ENCODE results near the gene RHO.

The RHO gene

GRCh38 chr3:129554356-129555152, 26.1 kb downstream of the RHO start:
- H3K4me3 ChIP-seq (ENCODE audit: low read depth in 1 of 2, low read length in 2 of 2), result no peak overlapping the region
- no peaks in the 10 kb centered on the region for H3K27me3 ChIP-seq (ENCODE audit: insufficient read depth, low read length, poor library complexity)
- no peaks in the 10 kb centered on the region for H3K79me2 ChIP-seq (ENCODE audit: insufficient read depth, low read length)
- H3K4me2 ChIP-seq (ENCODE audit: insufficient read depth, low read length), result no peak overlapping the region
- TF ChIP-seq EZH2 (IDR thresholded peaks at IDR 0.05; ENCODE audit: borderline replicate concordance, low read depth, low read length, severe bottlenecking), result no peak
- no peak for TF ChIP-seq CTCF (IDR thresholded peaks at IDR 0.05; ENCODE audit: borderline replicate concordance, extremely low read depth, low read length, poor library complexity, severe bottlenecking)
- no peak for DNase-seq
- peaks cover 5% of the 10 kb centered on the region; the same call in 1 of the 2 replicates for H4K20me1 ChIP-seq (ENCODE audit: insufficient read depth, low read length)
- H3K27ac ChIP-seq (ENCODE audit: low read length), result no peak overlapping the region
- H3K4me1 ChIP-seq (ENCODE audit: insufficient read depth, low read length), result no peaks in the 10 kb centered on the region
- H3K36me3 ChIP-seq (ENCODE audit: insufficient read depth, low read length), result peaks cover 48% of the 10 kb centered on the region
- no peak overlapping the region for H3K9ac ChIP-seq (ENCODE audit: low read depth, low read length)
- 0 out of 3 replicates have a peak, but pooled peaks have one; percentile 20 for ATAC-seq (ENCODE audit: insufficient read depth, low read depth)
- H3K9me3 ChIP-seq (ENCODE audit: insufficient read depth, low read length, severe bottlenecking), result no peaks in the 10 kb centered on the region
- H2AFZ ChIP-seq (ENCODE audit: low read depth, low read length), result no peak overlapping the region

GRCh38 chr3:129555153-129555550, 26.7 kb downstream of the RHO start:
- Histone ChIP-seq H3K9me3 (ENCODE audit: insufficient read depth, low read length, severe bottlenecking) (no peaks in the 10 kb centered on the region), H3K4me2 (ENCODE audit: insufficient read depth, low read length) (no peak overlapping the region), H3K27me3 (ENCODE audit: insufficient read depth, low read length, poor library complexity) (no peaks in the 10 kb centered on the region), H3K79me2 (ENCODE audit: insufficient read depth, low read length) (no peaks in the 10 kb centered on the region), H3K36me3 (ENCODE audit: insufficient read depth, low read length) (peaks cover 54% of the 10 kb centered on the region), H3K9ac (ENCODE audit: low read depth, low read length) (no peak overlapping the region), H3K27ac (ENCODE audit: low read length) (no peak overlapping the region), H4K20me1 (ENCODE audit: insufficient read depth, low read length) (peaks cover 5% of the 10 kb centered on the region), H3K4me1 (ENCODE audit: insufficient read depth, low read length) (no peaks in the 10 kb centered on the region), H3K4me3 (ENCODE audit: low read depth in 1 of 2, low read length in 2 of 2) (no peak overlapping the region), H2AFZ (ENCODE audit: low read depth, low read length) (no peak overlapping the region)
- DNase-seq (no peak), ATAC-seq (ENCODE audit: insufficient read depth, low read depth) (no peak)
- TF ChIP-seq EZH2 (IDR thresholded peaks at IDR 0.05; ENCODE audit: borderline replicate concordance, low read depth, low read length, severe bottlenecking), result no peak
- no peak for TF ChIP-seq CTCF (IDR thresholded peaks at IDR 0.05; ENCODE audit: borderline replicate concordance, extremely low read depth, low read length, poor library complexity, severe bottlenecking)

GRCh38 chr3:129555616-129556357, 27.3 kb downstream of the RHO start:
- Histone ChIP-seq H3K9me3 (ENCODE audit: insufficient read depth, low read length, severe bottlenecking) (no peaks in the 10 kb centered on the region), H3K79me2 (ENCODE audit: insufficient read depth, low read length) (no peaks in the 10 kb centered on the region), H2AFZ (ENCODE audit: low read depth, low read length) (no peak overlapping the region), H3K36me3 (ENCODE audit: insufficient read depth, low read length) (peaks cover 60% of the 10 kb centered on the region), H3K9ac (ENCODE audit: low read depth, low read length) (no peak overlapping the region), H3K27ac (ENCODE audit: low read length) (no peak overlapping the region), H3K4me2 (ENCODE audit: insufficient read depth, low read length) (no peak overlapping the region), H3K27me3 (ENCODE audit: insufficient read depth, low read length, poor library complexity) (no peaks in the 10 kb centered on the region), H3K4me3 (ENCODE audit: low read depth in 1 of 2, low read length in 2 of 2) (no peak overlapping the region), H3K4me1 (ENCODE audit: insufficient read depth, low read length) (no peaks in the 10 kb centered on the region), H4K20me1 (ENCODE audit: insufficient read depth, low read length) (peaks cover 5% of the 10 kb centered on the region)
- no peak for TF ChIP-seq EZH2 (IDR thresholded peaks at IDR 0.05; ENCODE audit: borderline replicate concordance, low read depth, low read length, severe bottlenecking)
- TF ChIP-seq CTCF (IDR thresholded peaks at IDR 0.05; ENCODE audit: borderline replicate concordance, extremely low read depth, low read length, poor library complexity, severe bottlenecking), result no peak
- DNase-seq (no peak), ATAC-seq (ENCODE audit: insufficient read depth, low read depth) (no peak)
